ENCODE data around the gene SKIDA1. TPM values are rescaled to one million over a fixed set of nuclear protein-coding genes. Genes with fewer than 3 reads are reported as not detected.
"Not testable (repeated sequence)": the region's sequence is repeated elsewhere in the genome, so short reads cannot be mapped to it uniquely, and the experiment has no call there.

Gene SKIDA1
- total and polyA plus RNA-seq, 8 donors: under 0.01 to 2.7 (median 0.45) TPM; not detected in 1

GRCh38 chr10:21556527-21556926 lies 31.0 kb upstream of the SKIDA1 start:
- H3K27ac ChIP-seq: no peak overlapping the region
- no peak overlapping the region for H3K4me3 ChIP-seq
- no peaks in the 10 kb centered on the region for H3K9me3 ChIP-seq
- WGBS, 5 donors: 87 to 88% (median 88%) methylated on average over 8 of the region's 8 CpGs
- peaks cover 0 to 15% (median 7%) of the 10 kb centered on the region in 4 donors for H3K4me1 ChIP-seq
- DNase-seq: no peak
- intact Hi-C loops (cut with DNase I; ENCODE audit: low total_unique reads): no loop called here
- H3K36me3 ChIP-seq: peaks cover 30 to 89% (median 82%) of the 10 kb centered on the region in 4 donors
- no peaks in the 10 kb centered on the region for H3K27me3 ChIP-seq
- TF ChIP-seq, protein P1, sequence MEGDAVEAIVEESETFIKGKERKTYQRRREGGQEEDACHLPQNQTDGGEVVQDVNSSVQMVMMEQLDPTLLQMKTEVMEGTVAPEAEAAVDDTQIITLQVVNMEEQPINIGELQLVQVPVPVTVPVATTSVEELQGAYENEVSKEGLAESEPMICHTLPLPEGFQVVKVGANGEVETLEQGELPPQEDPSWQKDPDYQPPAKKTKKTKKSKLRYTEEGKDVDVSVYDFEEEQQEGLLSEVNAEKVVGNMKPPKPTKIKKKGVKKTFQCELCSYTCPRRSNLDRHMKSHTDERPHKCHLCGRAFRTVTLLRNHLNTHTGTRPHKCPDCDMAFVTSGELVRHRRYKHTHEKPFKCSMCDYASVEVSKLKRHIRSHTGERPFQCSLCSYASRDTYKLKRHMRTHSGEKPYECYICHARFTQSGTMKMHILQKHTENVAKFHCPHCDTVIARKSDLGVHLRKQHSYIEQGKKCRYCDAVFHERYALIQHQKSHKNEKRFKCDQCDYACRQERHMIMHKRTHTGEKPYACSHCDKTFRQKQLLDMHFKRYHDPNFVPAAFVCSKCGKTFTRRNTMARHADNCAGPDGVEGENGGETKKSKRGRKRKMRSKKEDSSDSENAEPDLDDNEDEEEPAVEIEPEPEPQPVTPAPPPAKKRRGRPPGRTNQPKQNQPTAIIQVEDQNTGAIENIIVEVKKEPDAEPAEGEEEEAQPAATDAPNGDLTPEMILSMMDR (IDR thresholded peaks at IDR 0.05): no peak
- TF ChIP-seq EP300 (IDR thresholded peaks at IDR 0.05) (no peak), POLR2AphosphoS5 (IDR thresholded peaks at IDR 0.05) (no peak), POLR2A (IDR thresholded peaks at IDR 0.05) (no peak)

- DNase-seq: no peak
- Histone ChIP-seq H3K27me3 (no peaks in the 10 kb centered on the region), H3K4me3 (no peak overlapping the region), H3K36me3 (peaks cover 15 to 83% (median 76%) of the 10 kb centered on the region in 4 donors), H3K27ac (no peak overlapping the region), H3K4me1 (peaks cover 0 to 25% (median 10%) of the 10 kb centered on the region in 4 donors), H3K9me3 (no peaks in the 10 kb centered on the region)
- WGBS, 5 donors: 88 to 96% (median 90%) methylated on average over 8 of the region's 8 CpGs
- TF ChIP-seq POLR2A (IDR thresholded peaks at IDR 0.05) (no peak), POLR2AphosphoS5 (IDR thresholded peaks at IDR 0.05) (no peak), EP300 (IDR thresholded peaks at IDR 0.05) (no peak)
- TF ChIP-seq, protein P1 (IDR thresholded peaks at IDR 0.05): no peak
- intact Hi-C loops (cut with DNase I; ENCODE audit: low total_unique reads): no loop called here
Measured at GRCh38 chr10:21552638-21553037, 27.2 kb upstream of the SKIDA1 start.

DNA sequence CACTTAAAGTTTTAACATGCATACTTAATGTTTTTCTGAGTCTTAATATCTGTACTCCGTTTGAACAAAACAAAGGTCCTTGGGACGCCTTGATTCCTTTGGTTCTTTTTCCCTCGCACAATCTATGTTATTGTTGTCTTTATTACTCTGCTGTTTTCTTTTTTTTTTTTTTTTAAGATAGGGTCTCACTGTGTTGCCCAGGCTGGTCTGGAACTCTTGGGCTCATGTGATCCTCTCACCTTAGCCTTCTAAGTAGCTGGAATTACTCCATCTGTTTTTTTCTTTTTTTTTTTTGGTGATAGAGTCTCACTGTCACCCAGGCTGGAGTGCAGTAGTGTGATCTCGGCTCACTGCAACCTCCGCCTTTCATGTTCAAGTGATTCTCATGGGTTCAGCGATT lies 21.8 kb upstream of the SKIDA1 start:
- DNase-seq: no peak
- intact Hi-C loops (cut with DNase I; ENCODE audit: low total_unique reads): no loop called here
- 94 to 96% (median 95%) methylated on average over 6 of the region's 6 CpGs for WGBS, 5 donors
- H3K9me3 ChIP-seq: no peaks in the 10 kb centered on the region
- no peaks in the 10 kb centered on the region for H3K27me3 ChIP-seq
- peaks cover 31 to 87% (median 80%) of the 10 kb centered on the region in 4 donors for H3K36me3 ChIP-seq
- H3K4me3 ChIP-seq: no peak overlapping the region
- H3K27ac ChIP-seq: no peak overlapping the region
- H3K4me1 ChIP-seq: peaks cover 0 to 22% (median 6%) of the 10 kb centered on the region in 4 donors
- TF ChIP-seq, protein P1 (IDR thresholded peaks at IDR 0.05): no peak
- no peak for TF ChIP-seq POLR2A (IDR thresholded peaks at IDR 0.05)
- no peak for TF ChIP-seq POLR2AphosphoS5 (IDR thresholded peaks at IDR 0.05)
- no peak for TF ChIP-seq EP300 (IDR thresholded peaks at IDR 0.05)

DNA sequence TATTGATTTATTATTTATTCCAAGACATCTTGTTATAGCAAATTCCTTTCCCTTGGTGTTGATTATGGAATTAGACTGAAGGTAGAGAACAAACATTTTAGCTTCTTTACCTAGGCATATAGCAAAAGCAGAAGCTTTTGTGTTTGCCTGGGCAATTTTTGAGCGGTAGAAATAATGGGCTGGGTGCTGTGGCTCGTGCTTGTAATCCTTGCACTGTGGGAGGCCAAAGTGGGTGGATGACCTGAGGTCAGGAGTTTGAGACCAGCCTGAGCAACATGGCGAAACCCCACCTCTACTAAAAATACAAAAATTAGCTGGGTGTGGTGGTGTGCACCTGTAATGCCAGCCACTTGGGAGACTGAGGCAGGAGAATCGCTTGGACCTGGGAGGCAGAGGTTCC lies 15.2 kb upstream of the SKIDA1 start:
- Histone ChIP-seq H3K4me1 (peaks cover 0 to 22% (median 11%) of the 10 kb centered on the region in 4 donors), H3K36me3 (peaks cover 48 to 92% (median 89%) of the 10 kb centered on the region in 4 donors)
- intact Hi-C loops (cut with DNase I; ENCODE audit: low total_unique reads); H3K27me3 ChIP-seq; DNase-seq; H3K4me3 ChIP-seq; H3K9me3 ChIP-seq; H3K27ac ChIP-seq: not testable (repeated sequence)
- 94 to 97% (median 95%) methylated on average over 4 of the region's 4 CpGs for WGBS, 5 donors

GRCh38 chr10:21536874-21537273 lies 11.4 kb upstream of the SKIDA1 start:
- H3K9me3 ChIP-seq: no peaks in the 10 kb centered on the region
- no peak for DNase-seq
- no peak for TF ChIP-seq POLR2A (IDR thresholded peaks at IDR 0.05)
- no peak for TF ChIP-seq POLR2AphosphoS5 (IDR thresholded peaks at IDR 0.05)
- TF ChIP-seq EP300 (IDR thresholded peaks at IDR 0.05): no peak
- TF ChIP-seq, protein P1 (IDR thresholded peaks at IDR 0.05): no peak
- intact Hi-C loops (cut with DNase I; ENCODE audit: low total_unique reads): no loop called here
- no peak overlapping the region for H3K4me3 ChIP-seq
- peaks cover 15 to 43% (median 28%) of the 10 kb centered on the region in 4 donors for H3K4me1 ChIP-seq
- H3K27ac ChIP-seq: no peak overlapping the region
- H3K36me3 ChIP-seq: peaks cover 21 to 54% (median 51%) of the 10 kb centered on the region in 4 donors
- 82 to 95% (median 85%) methylated on average over 2 to 3 of the region's 3 CpGs for WGBS, 5 donors
- H3K27me3 ChIP-seq: no peaks in the 10 kb centered on the region

GRCh38 chr10:21535976-21536375 lies 10.5 kb upstream of the SKIDA1 start:
- Histone ChIP-seq H3K36me3 (peaks cover 12 to 45% (median 42%) of the 10 kb centered on the region in 4 donors), H3K4me3 (peak overlapping the region in 2 of 4 donors; percentile 86), H3K27ac (peak overlapping the region in 3 of 5 donors; percentile 73 to 98 (median 94)), H3K4me1 (peaks cover 15 to 43% (median 29%) of the 10 kb centered on the region in 4 donors)
- DNase-seq; H3K27me3 ChIP-seq; intact Hi-C loops (cut with DNase I; ENCODE audit: low total_unique reads); H3K9me3 ChIP-seq: not testable (repeated sequence)
- WGBS, 5 donors: 85 to 90% (median 89%) methylated on average over 9 of the region's 9 CpGs

Data from stomach (tissue), 9 donors.